ENCODE data around the gene TRIM50.
"Not testable (repeated sequence)": the region's sequence is repeated elsewhere in the genome, so short reads cannot be mapped to it uniquely, and the experiment has no call there.

Gene TRIM50

GRCh38 chr7:73319541-73319940, 8.3 kb downstream of the TRIM50 start:
- H3K9me3 ChIP-seq (replicated peaks; ENCODE audit: insufficient read depth, low read length); DNase-seq; H3K4me1 ChIP-seq (ENCODE audit: low read length): not testable (repeated sequence)

GRCh38 chr7:73318656-73319204, 9.2 kb downstream of the TRIM50 start:
- not testable (repeated sequence) for DNase-seq; H3K4me1 ChIP-seq (ENCODE audit: low read length); H3K4me3 ChIP-seq (ENCODE audit: low read length); H3K27ac ChIP-seq (ENCODE audit: low read length); H4K20me1 ChIP-seq (ENCODE audit: insufficient read depth, low read length); H3K9ac ChIP-seq (ENCODE audit: low read length); H3K27me3 ChIP-seq (replicated peaks; ENCODE audit: insufficient read depth, low read length); H3K9me3 ChIP-seq (replicated peaks; ENCODE audit: insufficient read depth, low read length); H2AFZ ChIP-seq (ENCODE audit: low read length); H3K9me2 ChIP-seq (replicated peaks; ENCODE audit: insufficient read depth, low read length); H3F3A ChIP-seq (ENCODE audit: insufficient read depth, low read length); H3K36me3 ChIP-seq (replicated peaks; ENCODE audit: insufficient read depth, low read length); H3K79me2 ChIP-seq (ENCODE audit: low read length); H3K4me2 ChIP-seq (ENCODE audit: low read depth, low read length)

More at GRCh38 chr7:73319541-73319940, 8.3 kb downstream of the TRIM50 start:
- not testable (repeated sequence) for H3K4me2 ChIP-seq (ENCODE audit: low read depth, low read length); H3K27ac ChIP-seq (ENCODE audit: low read length); H3K4me3 ChIP-seq (ENCODE audit: low read length); H2AFZ ChIP-seq (ENCODE audit: low read length); H3K79me2 ChIP-seq (ENCODE audit: low read length); H3F3A ChIP-seq (ENCODE audit: insufficient read depth, low read length); H4K20me1 ChIP-seq (ENCODE audit: insufficient read depth, low read length); H3K27me3 ChIP-seq (replicated peaks; ENCODE audit: insufficient read depth, low read length); H3K36me3 ChIP-seq (replicated peaks; ENCODE audit: insufficient read depth, low read length); H3K9me2 ChIP-seq (replicated peaks; ENCODE audit: insufficient read depth, low read length); H3K9ac ChIP-seq (ENCODE audit: low read length)

GRCh38 chr7:73316521-73316920, 11.4 kb downstream of the TRIM50 start:
- no peaks in the 10 kb centered on the region for H3F3A ChIP-seq (ENCODE audit: insufficient read depth, low read length)
- no peaks in the 10 kb centered on the region for H4K20me1 ChIP-seq (ENCODE audit: insufficient read depth, low read length)
- no peaks in the 10 kb centered on the region for H3K27me3 ChIP-seq (replicated peaks; ENCODE audit: insufficient read depth, low read length)
- H3K4me1 ChIP-seq (ENCODE audit: low read length) = no peaks in the 10 kb centered on the region
- H3K4me2 ChIP-seq (ENCODE audit: low read depth, low read length) = no peak overlapping the region
- no peak overlapping the region for H2AFZ ChIP-seq (ENCODE audit: low read length)
- H3K36me3 ChIP-seq (replicated peaks; ENCODE audit: insufficient read depth, low read length) = no peaks in the 10 kb centered on the region
- DNase-seq = no peak
- no peak for TF ChIP-seq EZH2phosphoT487 (IDR thresholded peaks at IDR 0.05; ENCODE audit: low read length)
- H3K9me3 ChIP-seq (replicated peaks; ENCODE audit: insufficient read depth, low read length) = no peaks in the 10 kb centered on the region
- no peaks in the 10 kb centered on the region for H3K9me2 ChIP-seq (replicated peaks; ENCODE audit: insufficient read depth, low read length)
- no peak overlapping the region for H3K4me3 ChIP-seq (ENCODE audit: low read length)
- no peaks in the 10 kb centered on the region for H3K79me2 ChIP-seq (ENCODE audit: low read length)
- no peak overlapping the region for H3K27ac ChIP-seq (ENCODE audit: low read length)
- H3K9ac ChIP-seq (ENCODE audit: low read length) = no peak overlapping the region

GRCh38 chr7:73314271-73314670, 13.6 kb downstream of the TRIM50 start:
- H3K4me1 ChIP-seq (ENCODE audit: low read length) = no peaks in the 10 kb centered on the region
- no peak overlapping the region for H2AFZ ChIP-seq (ENCODE audit: low read length)

More at GRCh38 chr7:73314271-73314670, 13.6 kb downstream of the TRIM50 start:
- Histone ChIP-seq H3K27me3 (replicated peaks; ENCODE audit: insufficient read depth, low read length) (no peaks in the 10 kb centered on the region), H4K20me1 (ENCODE audit: insufficient read depth, low read length) (no peaks in the 10 kb centered on the region), H3K4me2 (ENCODE audit: low read depth, low read length) (no peak overlapping the region), H3K9me3 (replicated peaks; ENCODE audit: insufficient read depth, low read length) (no peaks in the 10 kb centered on the region), H3K9ac (ENCODE audit: low read length) (no peak overlapping the region), H3K36me3 (replicated peaks; ENCODE audit: insufficient read depth, low read length) (no peaks in the 10 kb centered on the region), H3K4me3 (ENCODE audit: low read length) (no peak overlapping the region), H3K79me2 (ENCODE audit: low read length) (no peaks in the 10 kb centered on the region), H3K27ac (ENCODE audit: low read length) (no peak overlapping the region), H3F3A (ENCODE audit: insufficient read depth, low read length) (no peaks in the 10 kb centered on the region), H3K9me2 (replicated peaks; ENCODE audit: insufficient read depth, low read length) (no peaks in the 10 kb centered on the region)
- TF ChIP-seq CTCF (IDR thresholded peaks at IDR 0.05; ENCODE audit: low read length) (no peak), EZH2phosphoT487 (IDR thresholded peaks at IDR 0.05; ENCODE audit: low read length) (no peak), EZH2 (optimal IDR thresholded peaks at IDR 0.05; ENCODE audit: low read depth, low read length) (no peak)
- DNase-seq = no peak

Measured in MM.1S (cell line).